Lower lobe of right lung (tissue), 2 donors: ENCODE measurements around the gene PNCK. TPM values are rescaled to one million over a fixed set of nuclear protein-coding genes. Genes with fewer than 3 reads are reported as not detected.

Experiments
- ATAC-seq, 2 donors: fragments of 200-7000 bp; cut with Tn5 transposase; one replicate each; pipeline ENCODE4 v1.9.1; 2020 to 2022; ENCODE audit warnings: mild to moderate bottlenecking in 2 of 2, moderate library complexity in 2 of 2
- DNase-seq: peaks from one replicate; pipeline ENCODE4 v3.0.0-alpha.2; 2020
- H3K27ac ChIP-seq: fragments of 200-600 bp; one replicate; pipeline ENCODE4 v1.8.0; 2022
- H3K27me3 ChIP-seq: fragments of 200-600 bp; one replicate; pipeline ENCODE4 v1.8.0; 2022; ENCODE audit warnings: low read depth
- H3K36me3 ChIP-seq: fragments of 200-600 bp; one replicate; pipeline ENCODE4 v1.8.0; 2022; ENCODE audit warnings: mild to moderate bottlenecking
- H3K4me1 ChIP-seq: fragments of 200-600 bp; one replicate; pipeline ENCODE4 v1.8.0; 2022
- H3K4me3 ChIP-seq: fragments of 200-600 bp; one replicate; pipeline ENCODE4 v1.8.0; 2022; ENCODE audit warnings: mild to moderate bottlenecking
- H3K9me3 ChIP-seq: fragments of 200-600 bp; one replicate; pipeline ENCODE4 v1.8.0; 2022
- CTCF ChIP-seq: fragments of 200-600 bp; IDR thresholded peaks from one replicate; pipeline ENCODE4 v1.8.0; 2022; ENCODE audit warnings: antibody characterized with exemption, mild to moderate bottlenecking
- intact Hi-C: fragments of 100-400 bp; cut with DNase I; formaldehyde crosslinking; loops from one replicate; pipeline ENCODE4 v1.11.0; 2022
- total RNA-seq: library from RNA; stranded (reverse); fragmentation: NEBNext Ultra II Directional; extraction: Animal tissue kit (Norgen Biotek cat#: 25700); gene quantifications from one replicate; pipeline ENCODE4 v1.2.1, GENCODE V29; 2021
- donor health status: DM: no; HTN: yes; CAD: no; lungs with severe emphysema.

Gene PNCK
- total RNA-seq, 1 donor from 2014 or later = not detected

- no peaks in the 10 kb centered on the region for H3K4me1 ChIP-seq
- no peaks in the 10 kb centered on the region for H3K9me3 ChIP-seq
- intact Hi-C loops = no loop called here
- no peaks in the 10 kb centered on the region for H3K36me3 ChIP-seq
- peaks cover 44% of the 10 kb centered on the region for H3K27me3 ChIP-seq
- H3K27ac ChIP-seq = no peak overlapping the region
- ATAC-seq = no peak
- DNase-seq = peak; percentile 8
- no peak overlapping the region for H3K4me3 ChIP-seq
- TF ChIP-seq CTCF = no peak
Measured at GRCh38 chrX:153648358-153649177, 25.0 kb downstream of the PNCK start.

DNA sequence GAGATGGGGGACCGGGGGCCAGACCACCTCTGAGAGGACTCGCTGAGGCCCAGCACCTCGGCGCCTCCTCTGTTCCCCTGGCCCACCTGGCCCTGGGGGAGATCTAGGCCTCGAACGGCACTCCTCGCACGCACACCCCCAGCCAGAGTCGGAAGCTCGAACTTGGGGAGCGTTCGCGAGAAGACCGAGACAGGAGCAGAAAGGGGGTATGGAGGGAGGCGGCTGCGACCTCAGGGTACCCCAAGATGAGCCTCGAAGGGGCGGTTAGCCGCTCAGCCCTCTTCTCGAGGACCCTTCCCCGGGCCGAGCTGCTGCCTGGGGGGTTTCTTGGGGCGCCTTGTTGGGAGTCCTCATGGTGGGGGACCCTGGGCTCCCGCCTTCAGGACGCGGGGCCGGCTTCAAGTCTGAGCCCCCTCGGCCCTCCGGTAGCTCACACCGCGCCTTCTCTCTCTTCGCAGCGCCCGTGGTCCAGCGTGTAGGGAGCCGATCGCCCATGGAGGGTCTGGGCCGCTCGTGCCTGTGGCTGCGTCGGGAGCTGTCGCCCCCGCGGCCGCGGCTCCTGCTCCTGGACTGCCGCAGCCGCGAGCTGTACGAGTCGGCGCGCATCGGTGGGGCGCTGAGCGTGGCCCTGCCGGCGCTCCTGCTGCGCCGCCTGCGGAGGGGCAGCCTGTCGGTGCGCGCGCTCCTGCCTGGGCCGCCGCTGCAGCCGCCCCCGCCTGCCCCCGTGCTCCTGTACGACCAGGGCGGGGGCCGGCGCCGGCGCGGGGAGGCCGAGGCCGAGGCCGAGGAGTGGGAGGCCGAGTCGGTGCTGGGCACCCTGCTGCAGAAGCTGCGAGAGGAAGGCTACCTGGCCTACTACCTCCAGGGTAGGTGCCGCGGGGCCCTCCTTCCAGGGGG is 25.9 kb downstream of the PNCK start:
- Histone ChIP-seq H3K27ac (no peak overlapping the region), H3K4me1 (no peaks in the 10 kb centered on the region), H3K27me3 (peaks cover 50% of the 10 kb centered on the region), H3K4me3 (peak overlapping the region; percentile 23), H3K9me3 (no peaks in the 10 kb centered on the region), H3K36me3 (no peaks in the 10 kb centered on the region)
- intact Hi-C loops = no loop called here
- ATAC-seq (no peak), DNase-seq (peak; percentile 20)
- no peak for TF ChIP-seq CTCF

GRCh38 chrX:153646620-153647373 is 26.8 kb downstream of the PNCK start, which contains the start of gene DUSP9:
TSS of gene DUSP9 (plus strand) at chrX:153647203. CDS start at chrX:153647954, 751 bp downstream.
- ATAC-seq (peak; percentile 40 to 52), DNase-seq (peak; percentile 40)
- H3K4me1 ChIP-seq = no peaks in the 10 kb centered on the region
- peaks cover 58% of the 10 kb centered on the region for H3K27me3 ChIP-seq
- no peaks in the 10 kb centered on the region for H3K36me3 ChIP-seq
- no peak within 1 kb of the TSS for H3K27ac ChIP-seq
- no peak for TF ChIP-seq CTCF
- H3K9me3 ChIP-seq = no peaks in the 10 kb centered on the region
- H3K4me3 ChIP-seq = peak within 1 kb of the TSS; percentile 23
- intact Hi-C loops = no loop called here

- DNase-seq (peak; percentile 3), ATAC-seq (no peak)
- H3K27ac ChIP-seq = no peak overlapping the region
- H3K36me3 ChIP-seq = no peaks in the 10 kb centered on the region
- H3K27me3 ChIP-seq = peaks cover 65% of the 10 kb centered on the region
- no peaks in the 10 kb centered on the region for H3K4me1 ChIP-seq
- H3K9me3 ChIP-seq = no peaks in the 10 kb centered on the region
- intact Hi-C loops = no loop called here
- TF ChIP-seq CTCF = no peak
- H3K4me3 ChIP-seq = no peak overlapping the region
Measured at GRCh38 chrX:153645921-153646488, 27.6 kb downstream of the PNCK start.

GRCh38 chrX:153645151-153645550 is 28.5 kb downstream of the PNCK start:
- peaks cover 68% of the 10 kb centered on the region for H3K27me3 ChIP-seq

More at GRCh38 chrX:153645151-153645550, 28.5 kb downstream of the PNCK start:
- Histone ChIP-seq H3K4me3 (no peak overlapping the region), H3K4me1 (no peaks in the 10 kb centered on the region), H3K36me3 (no peaks in the 10 kb centered on the region), H3K27ac (no peak overlapping the region), H3K9me3 (no peaks in the 10 kb centered on the region)
- intact Hi-C loops = no loop called here
- TF ChIP-seq CTCF = no peak
- DNase-seq (no peak), ATAC-seq (no peak)
